K562 (cell line): ENCODE data around the gene P3H4.

Source experiments
- GATAD2B ChIP-seq: fragments of 450-650 bp; IDR thresholded peaks from 2 replicates; pipeline ENCODE4 v1.6.1; 2017; ENCODE audit warnings: mild to moderate bottlenecking, borderline replicate concordance
- JUND ChIP-seq, 2 experiments: IDR thresholded peaks; 2 replicates in 1 of 2; 3 replicates in 1 of 2; pipeline ENCODE4 v1.6.1; 2011; ENCODE audit warnings: borderline replicate concordance in 2 of 2, low read depth in 2 of 2, low read length in 2 of 2, improper control_type of control experiment in 1 of 2, missing biosample characterization in 1 of 2, missing genetic modification characterization in 1 of 2, missing genetic modification reagents in 1 of 2
- RREB1 ChIP-seq: fragments of 250-450 bp; sonication (Bioruptor Pico); IDR thresholded peaks from 2 replicates; pipeline ENCODE4 v1.4.0; 2020
- SREBF2 ChIP-seq: sonication (generic); formaldehyde crosslinking; IDR thresholded peaks from 2 replicates; pipeline ENCODE4 v1.4.0; 2020; ENCODE audit warnings: mild to moderate bottlenecking, missing genetic modification reagents
- SRSF9 ChIP-seq: fragments of 200-400 bp; formaldehyde crosslinking; IDR thresholded peaks from 2 replicates; pipeline ENCODE4 v1.6.1; 2017; ENCODE audit warnings: low read depth, low read length, borderline replicate concordance
- TGIF2 ChIP-seq: sonication (generic); formaldehyde crosslinking; IDR thresholded peaks from 2 replicates; pipeline ENCODE4 v1.8.1; 2022; ENCODE audit warnings: mild to moderate bottlenecking, missing genetic modification reagents, moderate library complexity
- ZBTB1 ChIP-seq: sonication (generic); formaldehyde crosslinking; IDR thresholded peaks from 2 replicates; pipeline ENCODE4 v1.8.1; 2023; ENCODE audit warnings: missing genetic modification reagents, low read depth, mild to moderate bottlenecking, borderline replicate concordance
- ZNF274 ChIP-seq: IDR thresholded peaks from 2 replicates; pipeline ENCODE4 v1.6.1; 2011; ENCODE audit warnings: low read depth, mild to moderate bottlenecking, low read length, moderate library complexity, borderline replicate concordance
- TF ChIP-seq, protein P1 (sequence below), 3 experiments: IDR thresholded peaks in 2 of 3; conservative IDR thresholded peaks in 1 of 3; 2 replicates each; pipeline ENCODE4 v1.5.1; 2011 to 2012; ENCODE audit warnings: low read length in 3 of 3, mild to moderate bottlenecking in 3 of 3, control low read depth in 2 of 3, improper control_type of control experiment in 1 of 3, inconsistent platforms in 1 of 3, low read depth in 1 of 3, mixed read lengths in 1 of 3, moderate library complexity in 1 of 3; ENCODE audit not compliant: insufficient read depth in 2 of 3

- no peak for TF ChIP-seq SRSF9
- TF ChIP-seq ZBTB1 = no peak
- TF ChIP-seq ZNF274 = no peak
- no peak for TF ChIP-seq GATAD2B
- TF ChIP-seq TGIF2 (CRISPR knock-in tag) = no peak
- TF ChIP-seq SREBF2 = no peak
- TF ChIP-seq, protein P1, sequence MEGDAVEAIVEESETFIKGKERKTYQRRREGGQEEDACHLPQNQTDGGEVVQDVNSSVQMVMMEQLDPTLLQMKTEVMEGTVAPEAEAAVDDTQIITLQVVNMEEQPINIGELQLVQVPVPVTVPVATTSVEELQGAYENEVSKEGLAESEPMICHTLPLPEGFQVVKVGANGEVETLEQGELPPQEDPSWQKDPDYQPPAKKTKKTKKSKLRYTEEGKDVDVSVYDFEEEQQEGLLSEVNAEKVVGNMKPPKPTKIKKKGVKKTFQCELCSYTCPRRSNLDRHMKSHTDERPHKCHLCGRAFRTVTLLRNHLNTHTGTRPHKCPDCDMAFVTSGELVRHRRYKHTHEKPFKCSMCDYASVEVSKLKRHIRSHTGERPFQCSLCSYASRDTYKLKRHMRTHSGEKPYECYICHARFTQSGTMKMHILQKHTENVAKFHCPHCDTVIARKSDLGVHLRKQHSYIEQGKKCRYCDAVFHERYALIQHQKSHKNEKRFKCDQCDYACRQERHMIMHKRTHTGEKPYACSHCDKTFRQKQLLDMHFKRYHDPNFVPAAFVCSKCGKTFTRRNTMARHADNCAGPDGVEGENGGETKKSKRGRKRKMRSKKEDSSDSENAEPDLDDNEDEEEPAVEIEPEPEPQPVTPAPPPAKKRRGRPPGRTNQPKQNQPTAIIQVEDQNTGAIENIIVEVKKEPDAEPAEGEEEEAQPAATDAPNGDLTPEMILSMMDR (IDR thresholded peaks at IDR 0.05 in 2 of 3, conservative IDR thresholded peaks at IDR 0.05 in 1 of 3; ENCODE audit: insufficient read depth in 2 of 3, low read depth in 1 of 3, low read length in 3 of 3) = no peak
- no peak for TF ChIP-seq RREB1 (CRISPR knock-in tag)
- no peak for TF ChIP-seq JUND (IDR thresholded peaks at IDR 0.05; ENCODE audit: borderline replicate concordance, low read depth, low read length)
- TF ChIP-seq JUND (tag; IDR thresholded peaks at IDR 0.05; ENCODE audit: borderline replicate concordance, low read depth, low read length) = no peak
Observed at GRCh38 chr17:41825175-41825845, 13.6 kb upstream of the P3H4 start.
